Right kidney (tissue), 1 donor: Measurements from ENCODE around the gene SASH1.

Source experiments
- DNase-seq: peaks from one replicate; pipeline ENCODE4 v3.0.0-alpha.2; 2016

Gene SASH1

DNA sequence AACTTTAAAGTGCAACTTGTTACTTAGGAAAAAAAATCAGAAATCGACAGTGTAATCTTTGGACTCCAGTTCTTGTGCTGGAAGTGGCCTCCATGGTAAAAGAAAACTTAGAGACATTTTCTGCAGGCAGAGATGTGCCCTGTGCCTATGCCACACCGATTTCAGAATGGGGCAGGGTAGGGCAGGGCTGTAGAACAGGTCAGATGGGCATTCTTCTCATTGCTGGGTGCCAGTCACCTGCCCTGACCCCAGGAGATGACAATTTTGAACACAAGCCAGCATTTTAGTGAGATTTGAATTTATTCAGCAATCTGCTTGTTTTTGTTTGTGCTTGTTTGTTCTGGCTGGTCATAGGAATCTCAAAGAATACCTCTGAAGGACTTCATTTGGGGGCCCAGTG, 63.3 kb downstream of the SASH1 start:
- no peak for DNase-seq

DNA sequence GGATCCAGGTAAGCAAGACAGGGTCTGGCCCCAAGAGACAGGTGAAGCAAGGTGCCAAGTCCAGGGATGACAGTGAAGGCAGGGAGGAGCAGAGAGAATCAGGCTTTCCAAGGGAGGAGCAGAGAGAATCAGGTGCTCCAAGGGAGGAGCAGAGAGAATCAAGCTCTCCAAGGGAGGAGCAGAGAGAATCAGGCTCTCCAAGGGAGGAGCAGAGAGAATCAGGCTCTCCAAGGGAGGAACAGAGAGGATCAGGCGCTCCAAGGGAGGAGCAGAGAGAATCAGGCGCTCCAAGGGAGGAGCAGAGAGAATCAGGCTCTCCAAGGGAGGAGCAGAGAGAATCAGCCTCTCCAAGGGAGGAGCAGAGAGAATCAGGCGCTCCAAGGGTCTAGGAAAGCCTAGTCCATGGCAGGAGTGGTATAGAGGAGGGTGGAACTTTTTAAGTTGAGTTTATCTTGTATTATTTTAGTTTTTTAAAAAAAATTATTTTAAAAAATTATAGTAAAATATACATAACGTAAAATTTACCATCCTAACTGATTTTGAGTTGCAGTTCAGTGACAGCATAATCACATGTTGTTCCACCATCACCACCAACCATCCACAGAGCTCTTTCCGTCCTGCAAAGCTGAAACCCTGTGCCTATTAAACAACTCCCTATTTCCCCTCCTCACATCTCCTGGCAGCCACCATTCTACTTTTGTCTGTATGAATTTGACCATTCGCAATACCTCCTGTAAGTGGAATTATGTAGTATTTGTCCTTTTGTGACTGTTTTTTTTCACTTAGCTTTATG, 64.1 kb downstream of the SASH1 start:
- no peak for DNase-seq

DNA sequence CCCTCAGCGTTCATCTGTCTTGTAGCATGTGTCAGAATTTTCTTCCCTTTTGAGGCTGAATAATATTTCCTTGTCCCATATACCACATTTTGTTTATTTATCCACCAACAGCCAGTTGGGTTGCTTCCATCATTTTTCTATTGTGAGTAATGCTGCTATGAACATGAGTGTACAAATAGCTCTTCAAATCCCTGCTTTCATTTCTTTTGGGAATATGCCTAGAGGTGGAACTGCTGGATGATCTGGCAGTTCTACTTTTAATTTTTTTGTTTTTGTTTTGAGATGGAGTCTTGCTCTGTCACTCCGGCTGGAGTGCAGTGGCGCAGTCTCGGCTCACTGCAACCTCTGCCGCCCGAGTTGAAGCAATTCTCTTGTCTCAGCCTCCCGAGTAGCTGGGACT, 64.7 kb downstream of the SASH1 start:
- no peak for DNase-seq

DNA sequence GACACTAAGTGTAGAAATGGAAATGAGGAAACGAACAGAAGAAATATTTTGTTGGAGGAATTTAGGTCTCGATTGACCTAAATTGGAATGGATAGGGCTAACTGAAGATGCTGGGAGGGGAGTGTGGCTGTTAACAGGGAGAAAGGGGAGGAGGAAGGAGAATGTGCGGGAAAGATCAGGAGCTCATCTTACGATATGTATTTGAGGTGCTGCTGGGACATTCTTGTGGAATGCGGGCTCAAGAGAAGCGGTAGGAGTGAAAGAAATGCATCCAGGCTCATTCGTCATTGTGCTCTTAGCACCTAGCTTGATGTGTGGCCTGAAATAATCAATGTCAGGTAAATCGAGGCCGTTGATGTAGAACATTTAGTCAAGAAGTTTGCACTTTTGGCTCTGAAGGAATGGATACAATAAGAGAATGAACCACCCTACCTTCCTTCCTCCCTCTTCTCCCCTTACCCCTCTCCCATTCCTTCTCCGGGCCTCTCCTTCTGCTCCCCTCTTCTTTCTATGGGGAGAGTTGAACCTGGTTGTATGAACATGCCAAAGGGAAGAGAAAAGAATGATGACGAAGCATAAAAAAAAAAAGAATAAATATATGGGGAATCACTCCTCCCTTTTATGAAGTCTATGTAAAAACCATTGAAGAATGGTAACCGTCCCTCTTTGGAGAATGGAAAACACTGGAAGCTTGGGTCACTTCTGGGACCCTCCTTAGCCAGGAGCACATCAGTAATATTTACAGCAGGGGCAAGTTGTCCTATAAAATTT, 70.9 kb downstream of the SASH1 start:
- no peak for DNase-seq

DNA sequence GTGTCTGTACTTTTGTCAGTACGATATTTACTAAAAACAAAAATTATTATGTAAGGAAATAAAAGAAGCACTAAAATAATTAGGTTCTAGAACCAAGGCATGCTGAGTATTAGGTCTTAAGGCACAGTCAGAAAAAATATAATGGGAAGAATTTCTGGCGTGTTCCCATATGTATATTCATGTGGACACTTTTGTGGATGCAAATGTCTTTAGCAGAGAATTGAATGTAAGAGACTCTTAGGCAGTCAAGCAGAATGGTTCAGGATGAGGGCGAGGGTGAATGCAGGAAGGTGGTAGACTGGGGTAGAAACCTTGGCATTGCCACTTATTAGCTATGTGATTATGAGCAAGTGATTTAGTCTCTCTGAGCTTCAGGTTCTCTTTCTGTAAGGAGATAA, 71.5 kb downstream of the SASH1 start:
- DNase-seq, result no peak

DNA sequence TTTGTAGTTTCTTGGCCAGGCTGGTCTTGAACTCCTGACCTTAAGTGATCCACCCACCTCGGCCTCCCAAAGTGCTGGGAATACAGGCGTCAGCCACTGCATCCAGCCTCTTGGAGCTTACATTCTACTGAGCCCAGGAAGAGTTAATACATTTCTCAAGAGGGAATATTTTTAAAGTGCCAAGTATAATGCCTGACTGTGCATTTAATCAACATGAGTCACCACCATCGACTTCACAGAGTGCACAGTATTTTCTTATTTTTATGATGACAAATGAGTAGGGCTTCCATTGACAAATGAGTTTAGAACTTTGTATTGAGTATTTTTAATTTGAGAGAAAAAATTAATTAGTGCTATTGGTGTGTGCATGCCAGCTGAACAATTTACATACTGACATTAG, 72.2 kb downstream of the SASH1 start:
- DNase-seq, result no peak

DNA sequence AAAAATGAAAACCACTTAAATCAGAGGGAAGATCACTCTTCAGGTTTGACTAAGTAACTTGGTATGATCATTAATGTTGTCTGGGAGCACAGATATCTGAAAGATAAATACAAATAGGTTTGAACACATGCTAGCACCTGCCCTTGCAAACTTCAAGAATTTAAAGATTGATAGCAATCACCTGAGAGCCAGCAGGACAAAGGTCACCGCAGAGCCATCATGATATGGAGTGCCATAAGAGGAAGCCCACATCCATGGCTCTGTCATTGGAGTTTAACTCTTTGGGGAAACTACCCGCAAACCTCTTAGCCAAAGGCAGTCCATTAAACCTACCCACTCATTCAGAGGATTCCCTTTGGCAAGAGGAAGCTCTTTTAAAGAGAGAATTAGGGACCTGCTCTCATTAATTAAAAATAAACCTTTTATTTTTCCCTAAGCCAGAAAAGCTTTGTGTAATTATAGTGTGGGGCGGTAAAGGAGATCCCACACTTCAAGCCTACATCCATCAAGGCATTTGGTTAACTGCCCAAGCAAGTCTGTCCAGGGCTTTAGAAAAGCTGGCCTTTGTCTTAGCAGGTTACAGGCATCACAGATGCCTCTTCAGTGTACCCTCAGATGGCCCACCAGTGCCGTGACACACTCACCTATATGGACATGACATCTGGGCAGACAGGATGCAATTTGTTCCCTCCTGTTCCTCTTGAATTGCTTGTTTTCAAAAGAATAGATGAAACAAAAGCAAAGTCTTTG, 73.0 kb downstream of the SASH1 start:
- DNase-seq, result no peak

DNA sequence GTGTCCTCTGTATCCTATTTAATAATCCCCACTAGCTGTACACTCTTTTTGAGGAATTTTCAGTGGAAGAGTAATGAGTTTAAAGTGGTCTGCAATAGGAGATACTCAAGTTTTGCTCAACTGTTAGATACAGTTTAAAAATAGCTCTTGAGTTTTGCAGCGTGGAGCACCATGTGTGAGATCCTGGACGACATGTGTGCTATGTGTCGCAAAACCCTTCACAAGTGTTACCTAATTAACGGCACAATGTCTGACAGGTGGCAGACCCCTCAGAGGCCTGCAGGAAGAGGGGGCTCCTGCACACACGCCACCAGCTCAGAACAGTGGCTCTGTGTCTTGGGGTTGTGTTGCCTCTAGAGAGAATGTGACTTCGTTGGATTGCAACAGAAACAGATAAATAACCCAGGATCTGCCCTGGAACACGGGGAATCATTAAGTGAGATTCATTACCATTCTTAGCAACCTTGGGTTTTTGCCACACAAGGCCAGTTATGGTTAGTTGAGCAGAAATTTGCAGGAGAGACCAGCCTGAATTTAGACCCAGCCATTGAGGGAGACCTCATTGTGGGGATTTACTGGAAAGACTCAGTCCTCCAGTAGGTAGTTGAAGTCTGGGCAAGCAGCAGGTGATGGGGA, 73.8 kb downstream of the SASH1 start:
- DNase-seq, result no peak

DNA sequence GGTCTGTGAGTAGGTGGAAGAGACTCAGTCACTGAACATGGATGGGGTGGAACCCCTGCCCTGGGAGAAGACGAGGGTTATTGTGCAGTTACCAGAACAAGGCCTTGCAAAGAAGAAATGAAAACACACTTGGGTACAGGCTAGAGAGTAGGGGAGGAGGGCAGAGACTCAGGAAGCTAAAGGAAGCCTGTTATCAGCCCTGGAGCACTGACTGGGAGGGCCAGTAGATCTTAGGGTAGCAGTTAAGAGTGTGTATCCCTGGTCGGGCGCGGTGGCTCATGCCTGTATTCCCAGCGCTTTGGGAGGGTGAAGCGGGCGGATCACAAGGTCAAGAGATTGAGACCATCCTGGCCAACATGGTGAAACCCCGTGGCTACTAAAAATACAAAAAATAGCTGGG, 74.4 kb downstream of the SASH1 start:
- no peak for DNase-seq

DNA sequence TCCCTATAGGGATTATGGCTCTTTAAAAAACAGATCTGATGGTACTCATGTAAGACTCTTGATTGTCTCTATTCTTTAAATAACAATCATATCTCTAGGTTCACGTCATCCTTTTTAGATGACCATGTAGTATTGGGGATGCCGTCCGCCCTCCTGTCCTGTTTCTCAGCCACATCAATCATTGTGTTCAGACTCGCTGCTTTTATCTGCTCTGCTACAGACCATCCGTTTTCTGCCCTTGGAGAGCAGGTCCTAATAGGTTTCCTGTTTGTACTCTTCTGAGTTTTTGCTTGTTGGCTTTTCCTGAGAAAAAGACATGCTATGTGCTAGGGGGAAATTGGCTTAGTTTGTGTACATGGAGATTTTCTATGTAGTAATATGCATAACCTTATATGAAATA, 76.8 kb downstream of the SASH1 start:
- DNase-seq, result no peak

DNA sequence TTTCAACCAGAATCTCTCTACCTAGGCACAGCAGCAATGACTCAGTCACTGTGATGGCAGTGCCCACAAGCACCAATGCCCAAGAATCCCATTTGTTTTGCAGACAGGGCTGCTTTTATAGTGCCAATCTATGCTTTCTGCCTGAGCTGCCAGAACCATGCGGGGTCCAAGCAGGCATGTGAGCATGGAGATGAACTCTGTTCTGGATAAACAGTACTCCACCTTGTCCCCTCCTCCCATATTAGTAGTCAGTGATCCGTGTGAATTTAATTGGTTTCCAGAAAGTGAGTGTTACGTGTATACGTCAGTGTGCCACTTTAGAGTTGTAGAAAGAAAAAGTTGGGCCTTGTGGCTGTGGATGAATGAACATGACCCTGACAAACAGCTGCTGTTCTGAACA, 79.4 kb downstream of the SASH1 start:
- no peak for DNase-seq

DNA sequence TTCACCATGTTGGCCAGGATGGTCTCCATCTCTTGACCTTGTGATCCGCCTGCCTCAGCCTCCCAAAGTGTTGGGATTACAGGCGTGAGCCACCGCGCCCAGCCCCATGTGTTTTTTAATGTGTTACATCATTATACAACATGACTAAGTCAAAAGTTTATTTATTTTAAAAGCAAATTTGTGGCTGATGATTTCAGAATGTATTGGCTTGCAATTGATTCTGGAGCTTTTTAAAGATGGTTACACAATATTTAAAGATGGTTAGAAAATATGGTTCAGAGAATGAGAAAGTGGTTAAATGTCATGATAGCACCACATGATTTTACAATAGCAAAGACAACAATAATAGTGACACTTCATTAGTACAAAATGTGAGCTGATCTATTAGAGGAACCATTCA, 80.5 kb downstream of the SASH1 start:
- DNase-seq, result no peak

DNA sequence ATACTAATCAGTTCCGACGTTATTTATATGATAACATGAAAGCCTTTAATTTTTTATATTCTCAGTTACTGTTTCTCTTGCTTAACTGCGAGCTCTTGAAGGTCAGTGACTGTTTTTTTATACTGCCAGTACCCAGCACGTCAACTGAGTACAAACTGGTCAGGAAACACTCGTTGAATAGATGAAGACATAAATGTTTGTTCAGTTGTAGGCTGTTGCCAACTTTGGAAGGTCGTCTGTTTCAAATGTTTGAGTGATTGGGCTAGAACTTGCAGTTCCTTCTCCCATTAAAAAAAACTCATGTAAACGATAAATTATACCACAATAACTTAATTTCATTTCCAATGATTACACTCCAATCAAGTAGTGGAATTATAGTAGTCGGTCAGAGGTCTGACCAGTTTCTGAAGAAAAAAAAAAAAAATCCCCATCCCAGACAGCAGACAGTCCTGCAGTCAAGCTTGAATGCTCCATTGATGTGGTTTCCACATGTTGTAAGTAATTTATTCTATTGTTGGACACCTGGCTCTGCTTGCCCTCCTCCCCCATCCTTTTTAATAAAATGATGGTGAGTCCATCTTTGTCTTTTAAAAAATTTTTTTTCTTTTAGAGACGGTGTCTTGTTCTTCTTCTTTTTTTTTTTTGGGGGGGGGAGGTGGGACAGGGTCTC, 81.1 kb downstream of the SASH1 start:
- DNase-seq, result no peak

DNA sequence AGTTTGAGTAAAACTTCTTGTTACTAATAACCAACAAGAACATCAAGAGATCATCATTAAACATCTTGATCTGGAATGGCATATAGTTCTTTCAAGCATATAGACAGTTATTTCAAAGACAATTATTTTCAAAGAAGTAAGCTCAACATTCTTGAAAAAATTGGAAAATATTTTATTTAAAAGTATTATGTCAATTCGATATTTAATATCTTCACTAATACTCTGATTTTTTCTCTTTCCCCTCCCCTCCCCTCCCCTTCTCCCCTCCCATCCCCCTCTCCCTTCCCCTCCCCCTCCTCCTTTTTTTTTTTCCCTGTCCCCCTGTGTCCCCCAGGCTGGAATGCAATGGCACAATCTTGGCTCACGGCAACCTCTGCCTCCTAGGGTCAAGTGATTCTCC, 82.8 kb downstream of the SASH1 start:
- no peak for DNase-seq

DNA sequence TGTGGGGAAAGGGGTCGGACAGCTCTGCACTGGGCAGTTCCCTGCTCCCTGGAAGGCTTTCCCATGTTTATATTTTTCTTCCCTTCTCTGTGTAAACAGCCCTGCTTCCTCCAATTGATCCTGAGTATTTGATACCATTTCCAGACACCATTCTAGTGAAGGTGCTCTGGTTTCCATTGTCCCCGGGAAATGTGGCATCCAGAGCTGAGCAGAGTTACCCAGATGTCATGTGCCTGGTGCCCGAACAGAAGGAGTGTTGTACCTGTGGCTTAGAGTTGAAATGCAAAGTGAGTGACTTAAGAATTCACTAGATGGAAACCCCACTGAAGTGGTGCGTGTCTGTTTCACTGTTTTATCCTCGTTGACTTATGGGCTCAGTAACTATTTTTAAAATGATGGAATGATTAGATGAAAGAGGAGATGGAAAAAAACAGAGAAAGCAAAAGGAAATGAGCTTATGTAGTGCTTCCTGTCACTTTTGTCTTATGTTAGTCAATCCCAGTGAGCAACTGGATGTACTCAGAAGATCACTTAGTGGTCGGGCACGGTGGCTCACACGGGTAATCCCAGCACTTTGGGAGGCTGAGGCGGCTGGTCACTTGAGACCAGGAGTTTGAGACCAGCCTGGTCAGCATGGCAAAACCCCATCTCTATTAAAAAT, 83.8 kb downstream of the SASH1 start:
- DNase-seq, result no peak

DNA sequence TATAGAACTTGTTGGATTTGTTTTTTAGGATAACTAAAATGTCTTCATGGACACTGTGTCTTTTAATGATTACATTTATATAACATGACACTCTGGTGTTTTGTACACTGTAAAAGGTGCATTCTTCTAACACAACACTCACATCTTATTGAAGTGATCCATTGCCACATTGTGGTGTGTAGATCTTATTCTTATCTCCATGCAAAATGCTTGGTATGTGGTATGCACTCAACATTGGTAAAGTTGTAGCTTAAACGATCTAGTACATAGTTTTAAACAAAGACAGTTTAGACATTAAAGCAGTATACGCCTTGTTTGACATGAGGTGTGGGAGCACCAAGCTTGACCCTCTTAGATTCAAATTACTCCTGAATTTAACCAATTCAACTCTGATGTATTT, 84.7 kb downstream of the SASH1 start:
- DNase-seq, result no peak

DNA sequence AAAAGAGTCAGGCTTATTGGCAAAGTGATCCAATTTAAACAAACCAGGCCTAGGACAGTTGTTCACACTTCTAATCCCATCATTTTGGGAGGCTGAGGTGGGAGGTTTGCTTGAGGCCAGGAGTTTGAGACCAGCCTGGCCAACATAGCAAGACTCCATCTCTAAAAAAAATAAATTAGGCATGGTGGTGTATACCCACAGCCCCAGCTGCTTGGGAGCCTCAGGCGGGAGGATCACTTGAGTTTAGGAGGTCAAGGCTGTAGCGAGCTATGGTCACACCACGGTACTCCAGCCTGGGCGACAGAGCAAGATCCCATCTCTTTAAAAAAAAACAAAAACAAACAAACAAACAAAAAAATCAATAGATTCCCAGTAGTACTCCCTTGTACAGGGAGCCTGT, 86.8 kb downstream of the SASH1 start:
- DNase-seq, result no peak

DNA sequence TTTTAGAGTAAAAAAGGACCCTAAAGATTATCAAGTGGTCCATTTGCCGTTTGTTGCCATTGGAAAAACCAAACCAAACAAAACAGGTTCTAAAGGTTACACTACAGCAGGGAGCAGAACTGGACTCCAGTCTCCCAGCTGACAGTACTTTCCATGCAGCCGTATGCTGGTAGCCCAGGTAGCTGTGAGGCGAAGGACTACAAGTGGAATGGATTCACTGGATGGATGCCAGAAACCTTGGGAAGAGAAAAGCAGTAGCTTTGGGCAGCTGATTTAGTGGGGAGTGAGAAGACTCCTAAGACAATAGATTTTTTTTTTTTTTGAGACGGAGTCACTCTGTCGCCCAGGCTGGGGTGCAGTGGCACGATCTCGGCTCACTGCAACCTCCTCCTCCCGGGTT, 88.3 kb downstream of the SASH1 start:
- DNase-seq, result no peak

DNA sequence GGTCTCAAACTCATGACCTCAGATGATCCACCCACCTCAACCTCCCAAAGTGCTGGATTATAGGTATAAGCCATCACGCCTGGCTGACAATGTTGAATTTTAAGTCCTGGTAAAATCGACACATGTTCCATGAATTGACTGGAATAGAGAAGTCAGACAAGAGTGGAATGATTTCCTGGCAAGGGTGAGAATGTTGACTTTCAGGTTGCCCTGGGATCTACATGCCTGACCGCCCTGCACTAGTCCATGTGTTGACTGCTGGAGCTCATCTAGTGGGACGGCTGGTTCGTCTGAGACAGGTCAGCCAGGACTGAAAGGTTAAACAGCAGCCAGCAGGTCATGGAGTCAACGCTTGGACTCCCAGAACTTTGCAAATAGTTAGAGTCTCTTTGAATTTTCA, 88.8 kb downstream of the SASH1 start:
- no peak for DNase-seq

DNA sequence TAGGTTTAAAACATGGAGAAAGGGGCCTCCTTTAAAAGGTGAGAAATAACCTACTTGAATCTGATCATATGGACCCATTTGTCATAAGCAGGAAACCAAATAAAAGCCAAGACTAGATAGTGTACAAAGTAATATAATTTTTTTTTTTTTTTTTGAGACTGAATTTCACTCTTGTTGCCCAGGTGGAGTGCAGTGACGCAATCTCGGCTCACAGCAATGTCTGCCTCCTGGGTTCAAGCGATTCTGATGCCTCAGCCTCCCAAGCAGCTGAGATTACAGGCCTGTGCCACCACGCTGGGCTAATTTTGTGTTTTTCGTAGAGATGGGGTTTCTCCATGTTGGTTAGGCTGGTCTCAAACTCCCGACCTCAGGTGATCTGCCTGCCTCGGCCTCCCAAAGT, 89.2 kb downstream of the SASH1 start:
- DNase-seq, result no peak

DNA sequence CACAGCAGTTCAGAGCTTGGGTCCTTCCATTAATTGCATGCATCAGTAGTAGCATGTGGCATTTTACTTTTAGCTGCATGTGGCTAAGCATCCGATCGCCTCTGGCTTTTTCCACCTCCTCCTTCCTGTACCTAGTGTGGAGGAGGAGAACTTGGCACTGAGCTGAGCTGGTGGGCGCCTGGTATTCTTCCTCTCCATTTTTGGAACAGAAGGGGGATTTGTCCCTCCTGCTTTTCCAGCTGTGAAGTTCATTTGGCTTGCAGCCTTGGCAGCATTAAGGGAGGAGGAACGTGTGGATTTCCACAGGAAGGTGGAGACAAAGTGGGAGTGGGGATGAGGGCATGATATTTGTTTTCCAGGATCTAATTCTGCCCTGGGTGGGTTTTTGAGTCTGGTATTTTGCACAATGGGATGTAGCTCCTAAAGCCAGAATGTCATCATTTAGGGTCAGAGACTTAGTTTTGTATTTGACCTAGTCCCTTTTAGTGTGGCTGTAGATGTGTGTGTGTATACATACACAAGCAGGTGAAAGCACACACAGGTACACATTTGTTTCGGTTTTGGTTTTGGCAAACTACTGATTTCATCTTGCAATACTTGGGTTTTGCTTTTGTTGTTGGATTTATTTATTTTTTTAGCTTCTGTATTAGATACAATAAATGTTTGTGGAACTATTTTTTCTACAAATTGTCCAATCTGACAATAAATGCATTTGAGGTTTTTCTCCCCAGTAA, 90.0 kb downstream of the SASH1 start:
- no peak for DNase-seq
